Heart left ventricle (tissue), 13 donors: ENCODE measurements around the gene ECT2.

Experiments
- CTCF ChIP-seq, 12 donors: fragments of 200-600 bp; sonication (generic) in 4 of 12; IDR thresholded peaks; one replicate each; pipeline versions ENCODE4 v1.5.0 to v1.8.0; 2018 to 2022; ENCODE audit warnings: antibody characterized with exemption in 12 of 12, mild to moderate bottlenecking in 5 of 12
- POLR2A ChIP-seq, 2 donors: fragments of 450-650 bp; IDR thresholded peaks; one replicate each; pipeline ENCODE4 v1.6.1; 2017; ENCODE audit warnings: antibody characterized with exemption in 2 of 2, mild to moderate bottlenecking in 2 of 2, moderate library complexity in 2 of 2
- donor health status: ischemic (EF 13 %, LVEDD 7.1; RV severe dilation, severe dysfunction).
- donor health status: DM: no; HTN: yes; CAD: no.
- donor health status: DM: no; HTN: no; CAD: no.
- donor health status: ischemic (EF 25% LVEDD 6.9; RV normal size, moderate dysfunction).
- donor health status: ischemic (EF 25% LVEDD 5.7; RV mildly dilated, moderate dysfunction).
- donor health status: ischemic (EF 35%, LVEDD 5.7; RV mildly dilated, moderate dysfunction).
- donor health status: nonischemic (EF 11% LVEDD 7.7; RV severe dilation, severe dysfunction).
- donor health status: DM: yes; HTN: yes; CAD: no.
- donor health status: PGD.
- donor health status: ischemic (EF 29% LVEDD 5.4; RV normal size, mild dysfunction).
- donor health status: nonischemic (EF 23%, LVEDD 6.1; RV moderate dilation, normal function).

GRCh38 chr3:172847292-172847691 is 96.8 kb downstream of the ECT2 start:
- TF ChIP-seq CTCF (IDR thresholded peaks at IDR 0.05) (no peak), POLR2A (IDR thresholded peaks at IDR 0.05) (no peak)
